Measurements from ENCODE around the gene RALA. TPM values are rescaled to one million over a fixed set of nuclear protein-coding genes. Genes with fewer than 3 reads are reported as not detected.
"Not testable (repeated sequence)": the region's sequence is repeated elsewhere in the genome, so short reads cannot be mapped to it uniquely, and the experiment has no call there.

RALA gene
- total and polyA plus RNA-seq, 2 experiments from 2014 or later: 43.5 to 231 TPM

DNA sequence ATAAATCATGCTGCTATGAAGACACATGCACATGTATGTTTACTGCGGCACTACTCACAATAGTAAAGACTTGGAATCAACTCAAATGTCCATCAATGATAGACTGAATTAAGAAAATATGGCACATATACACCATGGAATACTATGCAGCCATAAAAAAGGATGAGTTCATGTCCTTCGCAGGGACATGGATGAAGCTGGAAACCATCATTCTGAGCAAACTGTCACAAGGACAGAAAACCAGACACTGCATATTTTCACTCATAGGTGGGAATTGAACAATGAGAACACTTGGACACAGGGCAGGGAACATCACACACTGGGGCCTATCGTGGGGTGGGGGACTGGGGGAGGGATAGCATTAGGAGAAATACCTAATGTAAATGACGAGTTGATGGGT, 69.7 kb downstream of the RALA start:
- peaks cover 41% of the 10 kb centered on the region for H3K36me3 Mint-ChIP-seq (ENCODE audit: low read depth)

DNA sequence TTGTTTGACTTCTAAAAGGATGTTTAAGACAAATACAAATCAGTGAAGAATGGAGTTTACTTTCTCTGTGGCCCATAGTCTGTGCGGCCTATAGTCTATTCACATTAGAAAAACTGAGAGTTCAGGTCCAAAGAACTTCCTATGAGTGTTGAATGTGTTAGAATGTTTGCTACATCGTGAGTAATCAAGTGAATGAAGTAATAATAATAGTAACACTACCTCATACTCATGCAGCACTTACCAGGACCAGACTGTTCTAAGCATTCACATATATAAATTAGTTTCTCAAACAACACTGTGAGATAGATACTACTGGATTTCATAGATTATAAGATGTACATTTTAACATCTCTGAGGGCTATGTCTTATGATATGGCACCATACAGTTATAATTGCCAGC, 70.4 kb downstream of the RALA start:
- H3K4me1 Mint-ChIP-seq: no peaks in the 10 kb centered on the region
- no peaks in the 10 kb centered on the region; the same call in 2 of the 3 replicates for H3K9me3 Mint-ChIP-seq
- Histone ChIP-seq H3K4me1 (ENCODE audit: insufficient read depth) (no peaks in the 10 kb centered on the region), H3K4me3 (no peak overlapping the region), H2AFZ (no peak overlapping the region), H3K27me3 (ENCODE audit: insufficient read depth) (no peaks in the 10 kb centered on the region), H3F3A (replicated peaks; ENCODE audit: low read depth) (no peaks in the 10 kb centered on the region), H3K79me2 (replicated peaks; ENCODE audit: insufficient read depth) (no peaks in the 10 kb centered on the region; the same call in 1 of the 2 replicates), H3K9me2 (ENCODE audit: insufficient read depth) (no peaks in the 10 kb centered on the region), H4K20me1 (replicated peaks; ENCODE audit: insufficient read depth) (0 out of 2 replicates have a peak, but pooled peaks cover 3% of the 10 kb centered on the region), H3K4me2 (no peak overlapping the region), H3K36me3 (ENCODE audit: insufficient read depth) (peaks cover 18% of the 10 kb centered on the region; the same call in 1 of the 2 replicates), H3K27ac (ENCODE audit: low read depth) (no peak overlapping the region)
- peaks cover 43% of the 10 kb centered on the region for H3K36me3 Mint-ChIP-seq (ENCODE audit: low read depth)
- TF ChIP-seq ZNF114 (CRISPR knock-in tag; IDR thresholded peaks at IDR 0.05): no peak
- TF ChIP-seq, protein P1, sequence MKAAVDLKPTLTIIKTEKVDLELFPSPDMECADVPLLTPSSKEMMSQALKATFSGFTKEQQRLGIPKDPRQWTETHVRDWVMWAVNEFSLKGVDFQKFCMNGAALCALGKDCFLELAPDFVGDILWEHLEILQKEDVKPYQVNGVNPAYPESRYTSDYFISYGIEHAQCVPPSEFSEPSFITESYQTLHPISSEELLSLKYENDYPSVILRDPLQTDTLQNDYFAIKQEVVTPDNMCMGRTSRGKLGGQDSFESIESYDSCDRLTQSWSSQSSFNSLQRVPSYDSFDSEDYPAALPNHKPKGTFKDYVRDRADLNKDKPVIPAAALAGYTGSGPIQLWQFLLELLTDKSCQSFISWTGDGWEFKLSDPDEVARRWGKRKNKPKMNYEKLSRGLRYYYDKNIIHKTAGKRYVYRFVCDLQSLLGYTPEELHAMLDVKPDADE (IDR thresholded peaks at IDR 0.05): no peak
- DNase-seq (ENCODE audit: low spot score): no peak
- H3K27me3 Mint-ChIP-seq (ENCODE audit: insufficient read depth, low read depth, poor library complexity): no peaks in the 10 kb centered on the region
- no peak overlapping the region for H3K4me3 Mint-ChIP-seq
- no peak for ATAC-seq
- no peak overlapping the region for H3K27ac Mint-ChIP-seq

More for the DNA sequence above, 69.7 kb downstream of the RALA start:
- H2AFZ ChIP-seq; H3K4me1 ChIP-seq (ENCODE audit: insufficient read depth); DNase-seq (ENCODE audit: low spot score); H3K27me3 Mint-ChIP-seq (ENCODE audit: insufficient read depth, low read depth, poor library complexity); H3K27me3 ChIP-seq (ENCODE audit: insufficient read depth); H3K27ac Mint-ChIP-seq; H3K4me3 ChIP-seq; H3K4me3 Mint-ChIP-seq; H3K27ac ChIP-seq (ENCODE audit: low read depth); H3K4me2 ChIP-seq; H3K4me1 Mint-ChIP-seq; ATAC-seq; H3F3A ChIP-seq (replicated peaks; ENCODE audit: low read depth); H3K9me3 Mint-ChIP-seq; H3K79me2 ChIP-seq (replicated peaks; ENCODE audit: insufficient read depth); H3K9me2 ChIP-seq (ENCODE audit: insufficient read depth); H4K20me1 ChIP-seq (replicated peaks; ENCODE audit: insufficient read depth): not testable (repeated sequence)
- H3K36me3 ChIP-seq (ENCODE audit: insufficient read depth): peaks cover 18% of the 10 kb centered on the region; the same call in 1 of the 2 replicates

DNA sequence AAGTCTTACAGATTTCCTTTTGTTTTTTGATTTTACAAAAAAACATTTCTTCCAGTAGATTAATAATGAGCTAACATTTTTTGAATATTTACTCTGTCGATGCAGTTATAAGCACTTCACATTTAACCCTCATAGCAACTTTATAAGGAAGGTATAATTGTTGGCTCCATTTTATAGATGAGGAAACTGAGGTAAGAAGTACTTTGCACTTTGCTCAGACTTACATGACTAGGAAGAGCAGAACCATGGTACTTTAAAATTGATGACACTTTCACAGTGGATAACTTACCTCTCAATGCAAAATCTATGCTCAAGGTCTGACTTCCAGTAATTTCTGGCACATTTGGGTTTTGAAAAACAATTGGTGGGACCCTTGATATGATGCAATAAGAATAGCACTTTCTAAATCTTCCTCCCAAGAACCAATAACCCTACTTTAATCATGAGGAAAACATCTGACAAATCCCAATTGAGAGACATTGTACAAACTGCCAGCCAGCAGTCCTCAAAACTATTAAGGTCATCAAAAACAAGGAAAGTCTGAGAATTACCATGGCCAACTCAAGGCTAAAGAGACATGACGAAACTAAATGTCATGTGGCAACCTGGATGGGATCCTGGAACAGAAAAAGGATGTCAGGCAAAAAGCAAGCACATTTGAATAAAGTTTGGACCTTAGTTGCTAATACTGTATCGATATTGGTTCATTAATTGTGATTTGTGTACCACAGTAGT, 72.6 kb downstream of the RALA start:
- peaks cover 2% of the 10 kb centered on the region; the same call in 1 of the 3 replicates for H3K4me1 Mint-ChIP-seq
- TF ChIP-seq CREB1 (CRISPR knock-in tag; IDR thresholded peaks at IDR 0.05; ENCODE audit: low read depth) (no peak), ZNF331 (CRISPR knock-in tag; IDR thresholded peaks at IDR 0.05; ENCODE audit: low read depth) (no peak), POLR2AphosphoS5 (IDR thresholded peaks at IDR 0.05; ENCODE audit: low read depth) (no peak)
- TF ChIP-seq, protein P1 (IDR thresholded peaks at IDR 0.05): no peak
- TF ChIP-seq, protein P2, sequence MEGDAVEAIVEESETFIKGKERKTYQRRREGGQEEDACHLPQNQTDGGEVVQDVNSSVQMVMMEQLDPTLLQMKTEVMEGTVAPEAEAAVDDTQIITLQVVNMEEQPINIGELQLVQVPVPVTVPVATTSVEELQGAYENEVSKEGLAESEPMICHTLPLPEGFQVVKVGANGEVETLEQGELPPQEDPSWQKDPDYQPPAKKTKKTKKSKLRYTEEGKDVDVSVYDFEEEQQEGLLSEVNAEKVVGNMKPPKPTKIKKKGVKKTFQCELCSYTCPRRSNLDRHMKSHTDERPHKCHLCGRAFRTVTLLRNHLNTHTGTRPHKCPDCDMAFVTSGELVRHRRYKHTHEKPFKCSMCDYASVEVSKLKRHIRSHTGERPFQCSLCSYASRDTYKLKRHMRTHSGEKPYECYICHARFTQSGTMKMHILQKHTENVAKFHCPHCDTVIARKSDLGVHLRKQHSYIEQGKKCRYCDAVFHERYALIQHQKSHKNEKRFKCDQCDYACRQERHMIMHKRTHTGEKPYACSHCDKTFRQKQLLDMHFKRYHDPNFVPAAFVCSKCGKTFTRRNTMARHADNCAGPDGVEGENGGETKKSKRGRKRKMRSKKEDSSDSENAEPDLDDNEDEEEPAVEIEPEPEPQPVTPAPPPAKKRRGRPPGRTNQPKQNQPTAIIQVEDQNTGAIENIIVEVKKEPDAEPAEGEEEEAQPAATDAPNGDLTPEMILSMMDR (conservative IDR thresholded peaks at IDR 0.05; ENCODE audit: low read depth in 2 of 2): no peak

More for the DNA sequence above, 72.6 kb downstream of the RALA start:
- Mint-ChIP-seq H3K9me3 (no peaks in the 10 kb centered on the region; the same call in 2 of the 3 replicates), H3K4me3 (no peak overlapping the region), H3K27me3 (ENCODE audit: insufficient read depth, low read depth, poor library complexity) (no peaks in the 10 kb centered on the region), H3K36me3 (ENCODE audit: low read depth) (peaks cover 47% of the 10 kb centered on the region), H3K27ac (no peak overlapping the region)
- Histone ChIP-seq H3K9me2 (ENCODE audit: insufficient read depth) (no peaks in the 10 kb centered on the region), H3F3A (replicated peaks; ENCODE audit: low read depth) (no peaks in the 10 kb centered on the region), H3K4me2 (no peak overlapping the region), H3K4me3 (no peak overlapping the region), H4K20me1 (replicated peaks; ENCODE audit: insufficient read depth) (0 out of 2 replicates have a peak, but pooled peaks cover 3% of the 10 kb centered on the region), H3K4me1 (ENCODE audit: insufficient read depth) (no peaks in the 10 kb centered on the region), H2AFZ (no peak overlapping the region), H3K36me3 (ENCODE audit: insufficient read depth) (peaks cover 18% of the 10 kb centered on the region; the same call in 1 of the 2 replicates), H3K27me3 (ENCODE audit: insufficient read depth) (no peaks in the 10 kb centered on the region), H3K79me2 (replicated peaks; ENCODE audit: insufficient read depth) (no peaks in the 10 kb centered on the region), H3K27ac (ENCODE audit: low read depth) (no peak overlapping the region)
- ATAC-seq (no peak), DNase-seq (ENCODE audit: low spot score) (no peak)

Data from GM23338 (cell line).